Upper lobe of left lung (tissue), 4 donors: ENCODE data around the gene KLHL8.

Source experiments
- POLR2A ChIP-seq, 4 donors: fragments of 450-650 bp; IDR thresholded peaks; one replicate each; pipeline ENCODE4 v1.5.1; 2016 to 2017; ENCODE audit warnings: antibody characterized with exemption in 4 of 4, mild to moderate bottlenecking in 2 of 4
- POLR2AphosphoS5 ChIP-seq, 2 donors: sonication (generic); formaldehyde crosslinking; IDR thresholded peaks; one replicate each; pipeline ENCODE4 v1.5.1; 2017; ENCODE audit warnings: antibody characterized with exemption in 2 of 2
- TF ChIP-seq, protein P1 (sequence below), 6 experiments: fragments of 450-650 bp in 4 of 6; fragments of 200-600 bp in 2 of 6; sonication (generic) in 2 of 6; IDR thresholded peaks; one replicate each; pipeline ENCODE4 v1.5.1; 2016 to 2019; ENCODE audit warnings: antibody characterized with exemption in 6 of 6

DNA sequence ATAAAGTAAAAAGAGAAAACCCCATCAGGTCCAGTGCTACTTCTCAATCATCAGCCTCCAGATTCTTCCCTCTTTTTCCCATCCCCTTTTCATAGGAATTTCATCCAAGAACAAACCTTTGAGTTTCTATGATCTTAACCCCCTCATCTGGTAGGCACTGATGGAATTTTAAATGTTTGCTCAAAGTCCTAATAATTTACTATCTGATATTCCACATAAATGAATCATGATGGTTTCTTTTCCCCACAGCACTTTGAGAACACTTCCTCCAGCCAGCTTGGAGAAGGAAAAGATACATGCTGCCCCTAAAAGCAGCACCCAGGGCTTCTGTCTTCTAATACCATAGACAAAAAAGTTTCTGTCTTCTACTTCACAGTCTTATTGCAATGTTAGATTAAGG, 19.4 kb upstream of the KLHL8 start:
- TF ChIP-seq, protein P1, sequence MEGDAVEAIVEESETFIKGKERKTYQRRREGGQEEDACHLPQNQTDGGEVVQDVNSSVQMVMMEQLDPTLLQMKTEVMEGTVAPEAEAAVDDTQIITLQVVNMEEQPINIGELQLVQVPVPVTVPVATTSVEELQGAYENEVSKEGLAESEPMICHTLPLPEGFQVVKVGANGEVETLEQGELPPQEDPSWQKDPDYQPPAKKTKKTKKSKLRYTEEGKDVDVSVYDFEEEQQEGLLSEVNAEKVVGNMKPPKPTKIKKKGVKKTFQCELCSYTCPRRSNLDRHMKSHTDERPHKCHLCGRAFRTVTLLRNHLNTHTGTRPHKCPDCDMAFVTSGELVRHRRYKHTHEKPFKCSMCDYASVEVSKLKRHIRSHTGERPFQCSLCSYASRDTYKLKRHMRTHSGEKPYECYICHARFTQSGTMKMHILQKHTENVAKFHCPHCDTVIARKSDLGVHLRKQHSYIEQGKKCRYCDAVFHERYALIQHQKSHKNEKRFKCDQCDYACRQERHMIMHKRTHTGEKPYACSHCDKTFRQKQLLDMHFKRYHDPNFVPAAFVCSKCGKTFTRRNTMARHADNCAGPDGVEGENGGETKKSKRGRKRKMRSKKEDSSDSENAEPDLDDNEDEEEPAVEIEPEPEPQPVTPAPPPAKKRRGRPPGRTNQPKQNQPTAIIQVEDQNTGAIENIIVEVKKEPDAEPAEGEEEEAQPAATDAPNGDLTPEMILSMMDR (IDR thresholded peaks at IDR 0.05): no peak
- TF ChIP-seq POLR2A (IDR thresholded peaks at IDR 0.05) (no peak), POLR2AphosphoS5 (IDR thresholded peaks at IDR 0.05) (no peak)
